ENCODE data around the gene GPR183. TPM values are rescaled to one million over a fixed set of nuclear protein-coding genes. Genes with fewer than 3 reads are reported as not detected.

GPR183 gene
- total and polyA plus RNA-seq, 2 of the 8 experiments (the other 6 are each of a cell fraction or from before 2014, with no cell fraction given), result not detected

- no peak overlapping the region for H3K4me3 ChIP-seq (ENCODE audit: extremely low read depth in 1 of 4, insufficient read depth in 2 of 4, low read depth in 3 of 4, low read length in 4 of 4)
- H3K18ac ChIP-seq (ENCODE audit: extremely low read depth, low read length), result no peak overlapping the region
- no peak overlapping the region for H3K56ac ChIP-seq (replicated peaks; ENCODE audit: insufficient read length, low read depth, low read length)
- no peaks in the 10 kb centered on the region for H3K27me3 ChIP-seq (replicated peaks in 1 of 4; ENCODE audit: control insufficient read depth in 3 of 4, extremely low read depth in 1 of 4, insufficient read depth in 3 of 4, low read length in 3 of 4)
- no peaks in the 10 kb centered on the region for H3K9me3 ChIP-seq (ENCODE audit: insufficient read depth in 2 of 2, low read depth in 1 of 2, low read length in 1 of 2)
- ChIA-PET CTCF (ENCODE audit: partially characterized antibody) (interaction anchor here (0.7 to 0.9 kb wide), 2 partner anchors 9 to 13 kb away, joined by 3 read pairs; no protein-coding TSS in a partner anchor), POLR2A (ENCODE audit: partially characterized antibody) (no interaction called here)
- no peak overlapping the region for H3K4ac ChIP-seq (replicated peaks; ENCODE audit: insufficient read length, low read depth, low read length)
- no peak overlapping the region for H2BK15ac ChIP-seq (ENCODE audit: low read length)
- H4K8ac ChIP-seq (ENCODE audit: extremely low read depth, insufficient read depth, low read length), result no peak overlapping the region
- H2BK20ac ChIP-seq (ENCODE audit: low read length), result no peak overlapping the region
- peaks cover 7 to 9% of the 10 kb centered on the region in 2 experiments for H4K20me1 ChIP-seq (replicated peaks in 1 of 2; ENCODE audit: control insufficient read depth in 1 of 2, insufficient read depth in 2 of 2, low read length in 2 of 2)
- H3K36me3 ChIP-seq (ENCODE audit: control insufficient read depth in 2 of 4, insufficient read depth in 4 of 4, low read length in 3 of 4), result no peaks in the 10 kb centered on the region; a peak in 1 of 8 replicates
- H3K23me2 ChIP-seq (ENCODE audit: low read depth, low read length), result no peaks in the 10 kb centered on the region
- no peak overlapping the region for H3K9ac ChIP-seq (replicated peaks in 1 of 4; ENCODE audit: extremely low read depth in 1 of 4, low read depth in 3 of 4, low read length in 3 of 4)
- H3K14ac ChIP-seq (ENCODE audit: insufficient read length), result no peak overlapping the region
- no peaks in the 10 kb centered on the region; the same call in 1 of the 2 replicates for H3K79me1 ChIP-seq (ENCODE audit: low read depth, low read length)
- H3K23ac ChIP-seq (ENCODE audit: insufficient read length), result no peak overlapping the region
- no peak overlapping the region for H2BK12ac ChIP-seq (ENCODE audit: low read depth, low read length)
- H2BK120ac ChIP-seq (replicated peaks; ENCODE audit: low read depth, low read length), result no peak overlapping the region
- DNase-seq (ENCODE audit: low read depth in 1 of 2, low spot score in 2 of 2), result no peak
- H2AK5ac ChIP-seq (ENCODE audit: low read depth, low read length), result no peak overlapping the region
- 89% methylated on average over 3 of the region's 3 CpGs; no CpG with 5 or more reads in 1 of the 2 experiments for WGBS, 2 experiments (ENCODE audit: extremely low coverage in 1 of 2, insufficient coverage in 1 of 2, insufficient read length in 1 of 2, insufficient replicate concordance in 2 of 2, low coverage in 1 of 2, low lambda C conversion rate in 2 of 2, missing lambda C conversion rate in 1 of 2)
- H3K79me2 ChIP-seq (ENCODE audit: control insufficient read depth in 1 of 2, insufficient read depth in 2 of 2, low read length in 2 of 2), result 0 out of 4 replicates have a peak, but pooled peaks cover 0 to 4% of the 10 kb centered on the region in 2 experiments
- no peak overlapping the region for H4K91ac ChIP-seq (replicated peaks; ENCODE audit: insufficient read length, low read length)
- H3K4me1 ChIP-seq (replicated peaks in 1 of 4; ENCODE audit: control insufficient read depth in 3 of 4, insufficient read depth in 4 of 4, low read length in 3 of 4), result peaks cover 0 to 13% (median 4%) of the 10 kb centered on the region in 4 experiments; a peak in 5 of 7 replicates
- no peak overlapping the region for H2AFZ ChIP-seq (ENCODE audit: low read length)
- TF ChIP-seq CREB1 (IDR thresholded peaks at IDR 0.05), result no peak
- TF ChIP-seq, protein P1, sequence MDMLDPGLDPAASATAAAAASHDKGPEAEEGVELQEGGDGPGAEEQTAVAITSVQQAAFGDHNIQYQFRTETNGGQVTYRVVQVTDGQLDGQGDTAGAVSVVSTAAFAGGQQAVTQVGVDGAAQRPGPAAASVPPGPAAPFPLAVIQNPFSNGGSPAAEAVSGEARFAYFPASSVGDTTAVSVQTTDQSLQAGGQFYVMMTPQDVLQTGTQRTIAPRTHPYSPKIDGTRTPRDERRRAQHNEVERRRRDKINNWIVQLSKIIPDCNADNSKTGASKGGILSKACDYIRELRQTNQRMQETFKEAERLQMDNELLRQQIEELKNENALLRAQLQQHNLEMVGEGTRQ (IDR thresholded peaks at IDR 0.05; ENCODE audit: low read length), result no peak
- TF ChIP-seq CBX5 (IDR thresholded peaks at IDR 0.05; ENCODE audit: low read depth, low read length), result no peak
- TF ChIP-seq TAF7 (optimal IDR thresholded peaks at IDR 0.05; ENCODE audit: borderline replicate concordance, low read depth, low read length), result no peak
- TF ChIP-seq ZNF274 (IDR thresholded peaks at IDR 0.05; ENCODE audit: borderline replicate concordance, extremely low read depth, low read length), result no peak
- no peak for TF ChIP-seq ATF3 (IDR thresholded peaks at IDR 0.05; ENCODE audit: insufficient read depth, low read depth, low read length)
- no peak for TF ChIP-seq CHD2 (IDR thresholded peaks at IDR 0.05; ENCODE audit: low read length)
- no peak for TF ChIP-seq CTBP2 (IDR thresholded peaks at IDR 0.05; ENCODE audit: borderline replicate concordance, insufficient read depth, insufficient read length, low read length)
- no peak for TF ChIP-seq SIRT6 (IDR thresholded peaks at IDR 0.05; ENCODE audit: low read length)
- TF ChIP-seq POLR2A (IDR thresholded peaks at IDR 0.05; ENCODE audit: control extremely low read depth in 1 of 2, low read depth in 2 of 2, low read length in 2 of 2), result no peak
- TF ChIP-seq MAFK (IDR thresholded peaks at IDR 0.05; ENCODE audit: low read depth, low read length), result no peak
- TF ChIP-seq SUZ12 (IDR thresholded peaks at IDR 0.05; ENCODE audit: low read length), result no peak
- H3K4me2 ChIP-seq (ENCODE audit: insufficient read depth in 1 of 2, low read depth in 2 of 2, low read length in 2 of 2), result no peak overlapping the region
- FAIRE-seq, result no peak
- no peak overlapping the region for H4K5ac ChIP-seq (ENCODE audit: insufficient read length, low read depth, low read length)
- no peak overlapping the region for H2BK5ac ChIP-seq (ENCODE audit: low read depth, low read length)
- no peak overlapping the region for H3K27ac ChIP-seq (ENCODE audit: low read depth, low read length)
Measured at GRCh38 chr13:99278843-99279242, 28.4 kb downstream of the GPR183 start.
